ENCODE results near the gene ZNF436. TPM values are rescaled to one million over a fixed set of nuclear protein-coding genes. Genes with fewer than 3 reads are reported as not detected.
A peak's percentile ranks its signal among the peaks of the same experiment; 100 is the strongest.

The ZNF436 gene
- total and polyA plus RNA-seq, 2 of the 13 experiments (the other 11 are each of a cell fraction or from before 2014, with no cell fraction given), result 4.3 to 9.9 TPM

DNA sequence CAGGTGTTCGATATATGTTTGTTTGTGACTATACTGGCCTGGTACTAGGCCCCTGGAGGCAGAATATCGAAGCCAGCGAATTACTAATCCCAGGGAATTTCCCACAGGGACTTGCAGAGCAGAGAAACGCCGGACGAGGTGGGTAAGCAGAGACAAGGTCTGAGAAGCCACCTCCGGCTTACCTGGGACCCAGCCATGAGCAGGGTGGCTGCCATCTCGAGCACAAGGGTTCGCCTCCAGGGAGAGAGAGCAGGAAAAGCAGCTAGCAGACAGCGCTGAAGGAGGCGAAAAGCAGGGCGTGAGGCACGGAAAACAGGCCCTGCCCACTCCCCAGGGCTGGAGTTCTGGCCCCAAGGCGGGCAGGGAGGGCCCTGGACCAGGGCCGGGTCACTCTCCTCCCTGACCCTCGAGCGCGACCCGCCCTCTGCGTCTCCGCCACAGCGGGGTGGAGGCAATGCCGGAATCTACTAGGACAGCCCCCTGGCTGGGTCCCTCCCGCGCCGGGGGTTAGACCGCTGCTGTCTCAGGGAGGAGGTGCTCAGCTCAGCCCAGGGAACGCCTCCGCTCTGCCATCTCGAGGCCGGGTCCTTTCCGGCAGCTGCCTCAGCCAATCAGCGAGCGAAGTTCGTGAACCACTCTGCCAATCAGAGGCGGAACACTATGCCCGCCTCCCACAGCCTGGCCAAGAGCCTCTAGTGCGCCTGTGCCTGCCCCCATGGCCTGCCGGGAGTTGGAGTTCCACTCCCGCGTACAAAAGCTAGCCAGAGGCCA, 1.7 kb downstream of the ZNF436 start (continued):
- 0 out of 2 replicates have a peak, but pooled peaks have one; percentile 37 for TF ChIP-seq ZZZ3 (CRISPR knock-in tag; IDR thresholded peaks at IDR 0.05; ENCODE audit: borderline replicate concordance)
- TF ChIP-seq PRPF4 (IDR thresholded peaks at IDR 0.05; ENCODE audit: low read depth, low read length, poor library complexity, severe bottlenecking), result no peak
- no peak for TF ChIP-seq PHB2 (IDR thresholded peaks at IDR 0.05; ENCODE audit: partially characterized antibody)
- TF ChIP-seq, protein P1, sequence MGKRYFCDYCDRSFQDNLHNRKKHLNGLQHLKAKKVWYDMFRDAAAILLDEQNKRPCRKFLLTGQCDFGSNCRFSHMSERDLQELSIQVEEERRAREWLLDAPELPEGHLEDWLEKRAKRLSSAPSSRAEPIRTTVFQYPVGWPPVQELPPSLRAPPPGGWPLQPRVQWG (CRISPR knock-in tag; IDR thresholded peaks at IDR 0.05; ENCODE audit: borderline replicate concordance, low read depth), result no peak
- no peak for TF ChIP-seq ZNF205 (CRISPR knock-in tag; IDR thresholded peaks at IDR 0.05)
- peak; percentile 99 for TF ChIP-seq ZKSCAN8 (CRISPR knock-in tag; IDR thresholded peaks at IDR 0.05; ENCODE audit: borderline replicate concordance)
- TF ChIP-seq, protein P2, sequence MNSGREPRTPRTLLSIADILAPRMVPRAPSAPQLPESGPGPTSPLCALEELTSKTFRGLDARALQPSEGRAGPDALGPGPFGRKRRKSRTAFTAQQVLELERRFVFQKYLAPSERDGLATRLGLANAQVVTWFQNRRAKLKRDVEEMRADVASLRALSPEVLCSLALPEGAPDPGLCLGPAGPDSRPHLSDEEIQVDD (CRISPR knock-in tag; IDR thresholded peaks at IDR 0.05; ENCODE audit: borderline replicate concordance), result peak; percentile 83; the same call in 1 of the 2 replicates
- no peak for TF ChIP-seq RARA (CRISPR knock-in tag; IDR thresholded peaks at IDR 0.05)
- no peak for TF ChIP-seq PAWR (CRISPR knock-in tag; IDR thresholded peaks at IDR 0.05; ENCODE audit: borderline replicate concordance)
- TF ChIP-seq, protein P3, sequence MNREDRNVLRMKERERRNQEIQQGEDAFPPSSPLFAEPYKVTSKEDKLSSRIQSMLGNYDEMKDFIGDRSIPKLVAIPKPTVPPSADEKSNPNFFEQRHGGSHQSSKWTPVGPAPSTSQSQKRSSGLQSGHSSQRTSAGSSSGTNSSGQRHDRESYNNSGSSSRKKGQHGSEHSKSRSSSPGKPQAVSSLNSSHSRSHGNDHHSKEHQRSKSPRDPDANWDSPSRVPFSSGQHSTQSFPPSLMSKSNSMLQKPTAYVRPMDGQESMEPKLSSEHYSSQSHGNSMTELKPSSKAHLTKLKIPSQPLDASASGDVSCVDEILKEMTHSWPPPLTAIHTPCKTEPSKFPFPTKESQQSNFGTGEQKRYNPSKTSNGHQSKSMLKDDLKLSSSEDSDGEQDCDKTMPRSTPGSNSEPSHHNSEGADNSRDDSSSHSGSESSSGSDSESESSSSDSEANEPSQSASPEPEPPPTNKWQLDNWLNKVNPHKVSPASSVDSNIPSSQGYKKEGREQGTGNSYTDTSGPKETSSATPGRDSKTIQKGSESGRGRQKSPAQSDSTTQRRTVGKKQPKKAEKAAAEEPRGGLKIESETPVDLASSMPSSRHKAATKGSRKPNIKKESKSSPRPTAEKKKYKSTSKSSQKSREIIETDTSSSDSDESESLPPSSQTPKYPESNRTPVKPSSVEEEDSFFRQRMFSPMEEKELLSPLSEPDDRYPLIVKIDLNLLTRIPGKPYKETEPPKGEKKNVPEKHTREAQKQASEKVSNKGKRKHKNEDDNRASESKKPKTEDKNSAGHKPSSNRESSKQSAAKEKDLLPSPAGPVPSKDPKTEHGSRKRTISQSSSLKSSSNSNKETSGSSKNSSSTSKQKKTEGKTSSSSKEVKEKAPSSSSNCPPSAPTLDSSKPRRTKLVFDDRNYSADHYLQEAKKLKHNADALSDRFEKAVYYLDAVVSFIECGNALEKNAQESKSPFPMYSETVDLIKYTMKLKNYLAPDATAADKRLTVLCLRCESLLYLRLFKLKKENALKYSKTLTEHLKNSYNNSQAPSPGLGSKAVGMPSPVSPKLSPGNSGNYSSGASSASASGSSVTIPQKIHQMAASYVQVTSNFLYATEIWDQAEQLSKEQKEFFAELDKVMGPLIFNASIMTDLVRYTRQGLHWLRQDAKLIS (CRISPR knock-in tag; IDR thresholded peaks at IDR 0.05), result no peak
- TF ChIP-seq ZNF556 (CRISPR knock-in tag; IDR thresholded peaks at IDR 0.05; ENCODE audit: borderline replicate concordance), result 0 out of 2 replicates have a peak, but pooled peaks have one; percentile 2
- TF ChIP-seq ESRRA (CRISPR knock-in tag; IDR thresholded peaks at IDR 0.05; ENCODE audit: low read depth), result 0 out of 2 replicates have a peak, but pooled peaks have one; percentile 35
- TF ChIP-seq NFKB2 (CRISPR knock-in tag; IDR thresholded peaks at IDR 0.05; ENCODE audit: borderline replicate concordance), result peak; percentile 77; the same call in 1 of the 2 replicates
- TF ChIP-seq RBFOX2 (IDR thresholded peaks at IDR 0.05; ENCODE audit: low read depth, low read length), result peak; percentile 28; the same call in 1 of the 2 replicates
- TF ChIP-seq, protein P4, sequence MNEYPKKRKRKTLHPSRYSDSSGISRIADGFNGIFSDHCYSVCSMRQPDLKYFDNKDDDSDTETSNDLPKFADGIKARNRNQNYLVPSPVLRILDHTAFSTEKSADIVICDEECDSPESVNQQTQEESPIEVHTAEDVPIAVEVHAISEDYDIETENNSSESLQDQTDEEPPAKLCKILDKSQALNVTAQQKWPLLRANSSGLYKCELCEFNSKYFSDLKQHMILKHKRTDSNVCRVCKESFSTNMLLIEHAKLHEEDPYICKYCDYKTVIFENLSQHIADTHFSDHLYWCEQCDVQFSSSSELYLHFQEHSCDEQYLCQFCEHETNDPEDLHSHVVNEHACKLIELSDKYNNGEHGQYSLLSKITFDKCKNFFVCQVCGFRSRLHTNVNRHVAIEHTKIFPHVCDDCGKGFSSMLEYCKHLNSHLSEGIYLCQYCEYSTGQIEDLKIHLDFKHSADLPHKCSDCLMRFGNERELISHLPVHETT (CRISPR knock-in tag; conservative IDR thresholded peaks at IDR 0.05), result peak; percentile 38; the same call in 1 of the 2 replicates
- no peak for TF ChIP-seq ZNF251 (CRISPR knock-in tag; IDR thresholded peaks at IDR 0.05)
- TF ChIP-seq CCDC6 (CRISPR knock-in tag; IDR thresholded peaks at IDR 0.05), result peak; percentile 56; the same call in 1 of the 2 replicates

Data from HepG2 (cell line).